GM18499 (cell line): ENCODE measurements around the gene NIPBL.

Experiments used
- ATAC-seq: cut with Tn5 transposase; IDR thresholded peaks from one replicate; pipeline ENCODE4 v1.9.1; 2021; ENCODE audit warnings: moderate number of reproducible peaks; ENCODE audit not compliant: insufficient read depth, unreplicated experiment

Gene NIPBL

DNA sequence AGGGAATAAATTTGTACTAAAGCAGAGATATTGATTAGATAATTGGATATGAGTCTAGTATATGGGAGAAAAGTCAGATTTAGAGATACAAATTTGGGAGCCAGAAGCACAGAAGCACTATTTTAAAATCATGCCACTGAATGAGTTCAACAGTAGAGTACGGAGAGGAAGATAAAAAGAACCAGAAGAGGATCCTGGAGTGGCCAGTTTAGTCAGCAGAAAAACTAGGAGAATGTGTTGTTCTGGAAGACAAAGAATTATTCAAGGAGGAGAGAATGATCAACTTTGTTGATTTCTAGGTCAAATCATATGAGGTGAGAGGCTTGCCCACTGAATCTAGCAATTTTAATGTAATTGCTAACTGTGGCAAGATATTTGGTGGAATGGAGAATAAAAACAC is 67.0 kb downstream of the NIPBL start:
- no peak for ATAC-seq

DNA sequence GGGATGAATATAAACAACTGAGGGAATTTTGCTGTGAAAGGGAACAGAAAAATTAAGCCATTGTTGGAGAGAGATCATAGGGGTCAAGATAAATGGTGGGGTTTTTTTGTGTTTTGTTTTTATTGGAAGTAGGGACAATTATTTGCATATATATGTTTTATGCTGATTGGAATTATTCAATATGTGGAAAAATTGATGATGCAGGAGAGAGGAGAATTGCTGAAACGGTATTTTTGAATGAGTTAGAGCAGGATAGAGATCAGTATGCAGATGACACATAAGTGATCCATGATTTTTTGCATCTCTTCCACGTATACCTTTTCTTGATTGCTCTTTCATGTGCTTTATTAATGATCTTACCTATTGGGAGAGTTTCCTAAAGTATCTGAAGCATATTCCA is 67.5 kb downstream of the NIPBL start:
- no peak for ATAC-seq

DNA sequence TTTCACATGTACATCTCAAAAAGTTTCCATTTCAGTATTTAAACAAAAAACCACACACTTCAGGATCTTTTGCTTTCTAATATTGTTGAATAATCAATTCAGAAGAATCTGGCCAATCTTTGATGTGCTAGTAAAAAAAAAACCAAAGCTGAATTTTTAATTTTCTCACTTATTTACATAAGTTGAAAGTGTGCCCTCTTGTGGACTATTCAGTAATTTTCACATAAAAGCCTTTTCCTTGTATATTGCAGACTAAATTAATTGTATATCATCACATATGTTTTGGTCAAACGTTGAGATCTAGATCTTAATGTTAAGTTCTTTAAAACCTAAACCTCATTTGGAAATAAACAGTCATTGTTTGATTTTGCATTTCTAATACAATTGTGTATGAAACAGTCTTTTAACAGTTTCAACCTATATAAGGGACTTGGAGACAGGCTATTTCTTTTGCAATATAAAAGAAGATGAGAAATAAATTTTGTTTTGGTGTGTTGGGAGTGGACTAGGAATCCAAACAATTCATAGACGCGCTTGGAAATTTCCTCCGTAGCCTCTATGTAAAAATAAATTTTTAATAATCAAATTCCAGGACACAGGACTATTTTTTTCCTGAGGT is 68.1 kb downstream of the NIPBL start:
- ATAC-seq: no peak

DNA sequence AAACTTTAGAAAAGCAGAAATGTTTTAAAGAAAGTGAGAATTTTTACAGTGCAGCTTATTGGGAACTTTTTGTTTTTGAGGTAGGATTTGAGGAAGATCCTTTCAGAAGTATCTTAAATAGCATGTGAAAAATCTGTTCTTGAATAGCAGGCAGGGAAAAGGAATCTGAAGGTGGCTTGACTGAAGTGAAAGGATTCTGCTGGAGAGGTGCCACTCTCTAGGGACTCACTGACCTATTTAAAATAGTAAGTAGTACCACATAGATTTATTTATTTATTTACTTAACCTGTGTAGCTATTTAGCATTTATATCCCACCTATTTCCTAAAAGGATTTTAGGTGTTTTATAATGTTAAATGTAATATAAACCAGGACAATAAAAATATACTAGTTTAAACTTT is 69.1 kb downstream of the NIPBL start:
- ATAC-seq: no peak

DNA sequence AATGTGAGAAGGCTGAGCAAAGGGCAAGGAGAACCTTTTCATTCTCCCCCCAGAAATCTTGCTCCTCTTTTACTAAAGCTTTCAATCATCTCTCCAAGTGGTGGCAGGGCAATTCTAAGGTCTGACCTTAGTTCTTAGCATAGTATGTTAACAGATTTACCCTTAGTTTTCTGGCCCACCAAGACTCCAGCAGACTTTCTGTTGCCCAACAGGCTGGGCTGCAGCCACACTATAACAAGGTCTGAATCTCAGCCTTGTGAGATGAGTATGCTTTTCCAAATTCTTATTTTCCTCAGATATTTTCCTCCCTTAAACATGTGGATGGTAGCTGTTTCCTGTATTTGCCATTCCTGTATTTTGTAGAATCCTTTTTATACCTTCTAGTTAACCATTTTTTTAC is 69.5 kb downstream of the NIPBL start:
- ATAC-seq: no peak

DNA sequence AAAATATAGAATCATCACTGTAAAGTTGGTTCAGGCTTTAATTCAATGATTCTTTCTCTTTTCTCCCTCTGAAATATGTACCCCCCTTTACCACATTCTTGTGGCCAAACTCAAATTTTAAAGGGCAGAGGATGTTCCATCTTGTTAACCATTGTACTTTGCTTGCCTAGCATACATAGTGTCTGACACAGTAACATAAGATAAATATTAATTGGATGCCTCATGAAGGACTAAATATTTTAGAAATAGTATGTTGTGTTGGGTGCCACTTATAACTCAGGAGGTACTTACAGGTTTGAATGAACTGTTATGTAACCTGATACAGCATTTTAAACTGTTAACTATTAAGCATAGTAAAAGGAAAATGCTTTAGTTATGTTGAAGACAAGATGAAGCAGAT is 71.5 kb downstream of the NIPBL start:
- ATAC-seq: no peak

DNA sequence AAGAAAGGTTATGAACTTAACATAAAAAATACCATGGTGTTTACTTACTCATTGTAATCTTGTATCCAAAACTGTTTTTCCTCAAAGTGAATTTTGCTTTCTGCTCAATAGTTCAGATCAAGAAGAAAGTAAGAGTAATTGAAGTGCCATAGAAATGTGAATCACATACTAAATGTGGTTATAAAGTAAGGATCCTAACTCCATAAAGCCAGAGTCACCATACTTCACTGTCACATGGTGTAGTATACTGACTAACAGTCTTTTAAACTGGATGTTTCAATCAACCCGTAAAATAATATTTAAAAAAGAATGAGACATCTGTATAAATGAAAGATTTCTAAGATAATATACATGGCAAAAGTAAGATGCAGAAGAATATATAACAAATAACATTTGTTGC is 72.1 kb downstream of the NIPBL start:
- no peak for ATAC-seq

DNA sequence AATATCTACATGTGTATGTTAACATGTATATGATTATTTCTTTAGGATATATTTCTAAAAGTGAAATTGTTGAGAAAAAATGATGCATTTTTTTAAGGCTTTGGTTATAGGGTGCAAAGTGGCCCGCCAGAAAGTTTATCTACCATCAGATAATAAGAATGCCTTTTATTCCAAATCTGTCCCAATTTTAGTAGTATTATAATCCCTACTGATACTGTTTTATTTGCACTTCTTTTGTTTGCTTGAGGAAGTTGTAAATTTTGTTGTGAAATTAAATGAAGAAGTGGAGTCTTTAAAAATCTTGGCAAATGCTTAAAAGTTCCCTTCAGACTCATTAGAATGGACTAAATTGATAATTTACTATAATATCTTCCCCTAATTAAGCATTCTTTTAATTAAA is 73.0 kb downstream of the NIPBL start:
- no peak for ATAC-seq

DNA sequence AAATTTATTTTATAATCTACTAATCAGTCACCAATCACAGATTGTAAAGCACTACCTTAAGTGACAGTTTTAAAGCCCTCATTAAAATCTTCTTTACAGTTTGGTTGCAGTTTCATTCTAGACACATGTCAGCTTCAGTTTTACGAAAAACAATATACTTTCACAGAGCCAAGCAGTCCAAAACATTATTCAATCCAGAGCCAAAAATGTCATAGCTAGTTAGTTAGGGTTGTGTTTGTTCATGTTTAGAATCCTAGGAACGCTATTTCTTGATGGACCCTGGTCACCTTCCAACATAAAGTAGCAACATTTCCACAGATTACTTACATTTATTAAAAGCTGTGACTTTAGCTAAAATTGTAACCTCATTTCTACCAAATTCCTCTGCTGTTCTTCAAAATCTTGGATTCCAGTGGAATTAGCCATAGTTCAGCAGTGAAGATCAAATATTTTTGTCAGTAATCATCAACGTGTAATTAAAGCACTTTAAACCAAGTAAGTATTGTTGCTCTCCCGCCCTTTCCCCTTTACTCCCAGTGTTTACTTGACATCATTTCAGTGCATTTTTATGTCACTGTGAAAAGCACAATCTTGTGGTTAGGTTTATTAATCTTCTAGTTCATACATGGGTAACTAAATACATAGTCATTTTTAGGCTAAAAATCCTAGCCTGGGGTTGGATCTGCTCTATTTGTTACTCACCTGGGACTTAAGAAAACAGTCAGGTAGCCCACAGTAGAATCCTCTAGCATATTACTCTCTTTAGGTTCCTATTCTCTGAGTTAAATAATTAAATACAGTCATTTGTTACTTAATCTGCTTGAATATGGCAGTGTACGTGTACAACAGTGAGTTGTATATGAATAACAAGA is 74.3 kb downstream of the NIPBL start:
- no peak for ATAC-seq

DNA sequence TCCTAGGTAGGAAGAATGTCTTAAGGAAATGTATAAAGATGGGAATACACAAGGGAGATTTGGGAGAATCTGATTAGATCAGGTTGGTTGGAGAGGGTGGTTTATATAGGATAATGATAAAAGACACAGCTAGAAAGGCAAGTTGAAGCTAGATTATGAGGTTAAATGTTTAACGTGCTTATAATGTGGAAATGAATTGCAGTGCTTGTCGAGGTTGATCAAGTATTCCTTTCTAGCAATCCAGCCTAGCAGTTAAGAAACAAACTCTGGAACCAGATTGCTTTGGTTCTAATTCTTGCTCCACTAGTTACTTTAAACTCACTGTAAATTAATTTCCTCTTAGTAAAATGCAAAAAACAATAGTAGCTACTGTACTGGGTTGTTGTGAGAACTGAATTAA is 76.5 kb downstream of the NIPBL start:
- no peak for ATAC-seq

DNA sequence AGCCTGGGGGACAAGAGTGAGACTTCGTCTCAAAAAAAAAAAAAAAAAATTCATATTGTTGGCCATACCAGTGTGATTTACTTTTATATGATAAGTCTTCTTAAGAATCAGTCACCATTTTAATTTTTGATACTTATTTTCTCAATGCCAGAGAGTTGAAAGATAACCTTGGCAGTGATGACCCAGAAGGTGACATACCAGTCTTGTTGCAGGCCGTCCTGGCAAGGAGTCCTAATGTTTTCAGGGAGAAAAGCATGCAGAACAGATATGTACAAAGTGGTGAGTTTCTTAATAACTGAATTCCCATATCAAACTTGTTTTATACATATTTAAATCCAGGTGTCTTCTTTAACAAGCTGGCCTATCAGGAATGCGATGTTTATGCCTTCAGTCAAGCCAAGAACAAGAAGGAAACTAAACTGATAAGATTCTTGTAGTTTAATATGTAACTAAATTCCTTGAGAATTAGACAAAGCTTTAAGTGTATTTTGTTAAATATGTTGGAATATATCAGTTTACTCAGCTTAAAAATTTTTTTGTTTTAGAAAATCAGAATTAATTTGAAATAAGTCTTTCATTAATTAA is 81.5 kb downstream of the NIPBL start:
- ATAC-seq: no peak

DNA sequence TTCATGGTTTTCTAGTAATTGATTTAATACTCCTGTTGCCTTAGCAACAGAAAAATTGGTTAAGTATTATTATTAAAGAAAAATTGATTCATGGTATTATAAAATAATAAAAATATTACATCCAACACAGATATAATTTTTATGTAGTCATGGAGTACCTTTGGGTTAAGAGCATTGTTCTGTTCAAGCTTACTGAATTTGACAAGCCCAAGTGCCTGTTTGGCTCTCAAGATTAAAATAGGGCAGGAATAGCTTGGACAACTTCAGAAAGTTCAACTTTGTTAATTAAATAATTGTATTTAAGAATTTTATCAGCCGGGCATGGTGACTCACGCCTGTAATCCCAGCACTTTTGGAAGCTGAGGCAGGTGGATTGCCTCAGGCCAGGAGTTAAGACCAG is 82.0 kb downstream of the NIPBL start:
- ATAC-seq: no peak

DNA sequence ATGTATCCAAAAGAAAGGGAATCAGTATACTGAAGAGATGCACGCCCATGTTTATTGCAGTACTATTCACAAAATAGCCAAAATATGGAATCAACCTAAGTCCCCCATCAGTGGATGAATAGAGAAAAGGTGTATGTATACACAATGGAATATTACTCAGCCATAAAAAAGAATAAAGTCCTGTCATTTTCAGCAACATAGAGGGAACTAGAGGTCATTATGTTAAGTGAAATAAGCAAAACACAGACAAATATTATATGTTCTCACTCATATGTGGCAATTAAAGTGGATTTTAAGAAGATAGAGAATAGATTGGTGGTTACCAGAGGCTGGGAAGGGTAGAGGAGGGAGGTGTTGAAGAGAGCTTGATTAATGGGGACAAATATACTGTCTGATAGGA is 88.6 kb downstream of the NIPBL start:
- no peak for ATAC-seq

DNA sequence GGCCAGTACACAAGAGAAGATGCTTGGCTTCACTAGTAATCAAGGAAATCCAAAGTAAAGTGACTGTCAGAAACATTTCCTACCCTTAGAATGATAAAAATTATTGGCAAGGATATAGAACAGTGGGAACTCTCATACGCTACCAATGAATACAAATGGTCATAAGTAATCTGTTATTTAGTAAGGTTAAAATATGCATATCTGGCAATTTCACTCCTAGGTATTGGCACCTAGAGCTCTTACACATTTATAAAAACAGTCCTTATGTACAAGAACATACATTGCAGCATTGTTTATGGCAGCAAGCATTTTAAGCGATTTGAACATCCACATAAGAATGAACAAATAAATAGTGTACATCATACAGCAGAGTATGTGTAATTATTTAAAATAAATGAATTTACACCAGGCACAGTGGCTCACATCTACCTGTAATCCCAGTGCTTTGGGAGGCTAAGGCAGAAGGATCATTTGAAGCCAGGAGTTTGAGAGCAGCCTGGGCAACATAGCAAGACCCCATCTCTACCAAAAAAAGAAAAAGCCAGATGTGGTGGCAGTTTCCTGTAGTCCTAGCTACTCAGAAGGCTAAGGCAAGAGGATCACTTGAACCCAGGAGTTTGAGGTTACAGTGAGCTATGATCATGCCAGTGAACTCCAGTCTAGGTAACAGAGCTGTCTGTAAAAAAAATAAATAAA is 93.3 kb downstream of the NIPBL start:
- no peak for ATAC-seq

DNA sequence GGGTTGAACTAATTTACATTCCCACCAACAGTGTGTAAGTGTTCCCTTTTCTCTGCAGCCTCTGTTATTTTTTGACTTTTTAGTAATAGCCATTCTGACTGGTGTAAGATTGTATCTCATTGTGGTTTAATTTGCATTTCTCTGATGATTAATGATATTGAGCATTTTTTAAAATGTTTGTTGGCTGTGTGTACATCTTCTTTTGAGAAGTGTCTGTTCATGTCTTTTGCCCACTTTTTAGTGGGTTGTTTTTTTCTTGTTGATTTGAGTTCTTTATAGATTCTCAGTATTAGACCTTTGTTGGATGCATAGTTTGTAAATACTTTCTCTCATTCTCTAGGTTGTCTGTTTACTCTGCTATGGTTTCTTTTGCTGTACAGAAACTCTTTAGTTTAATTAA is 101.6 kb downstream of the NIPBL start:
- ATAC-seq: no peak

DNA sequence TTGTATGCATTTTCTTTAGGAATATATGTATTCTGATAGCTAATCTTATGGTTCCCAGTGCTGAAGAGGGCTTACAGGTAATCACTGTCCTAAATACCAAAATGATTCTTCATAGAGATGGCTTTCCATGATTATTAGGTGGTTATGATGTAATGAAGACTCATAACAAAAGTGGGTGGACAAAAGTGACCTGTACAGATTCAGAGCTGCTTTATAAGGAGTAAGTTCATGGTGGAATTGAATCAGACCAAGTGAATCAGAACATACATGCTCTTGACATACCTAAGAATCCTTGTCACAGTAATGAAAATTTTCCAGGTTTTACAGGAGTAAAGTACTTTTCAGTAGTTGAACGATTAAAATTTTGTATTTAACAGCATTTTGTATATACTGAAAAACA is 105.6 kb downstream of the NIPBL start:
- ATAC-seq: no peak

DNA sequence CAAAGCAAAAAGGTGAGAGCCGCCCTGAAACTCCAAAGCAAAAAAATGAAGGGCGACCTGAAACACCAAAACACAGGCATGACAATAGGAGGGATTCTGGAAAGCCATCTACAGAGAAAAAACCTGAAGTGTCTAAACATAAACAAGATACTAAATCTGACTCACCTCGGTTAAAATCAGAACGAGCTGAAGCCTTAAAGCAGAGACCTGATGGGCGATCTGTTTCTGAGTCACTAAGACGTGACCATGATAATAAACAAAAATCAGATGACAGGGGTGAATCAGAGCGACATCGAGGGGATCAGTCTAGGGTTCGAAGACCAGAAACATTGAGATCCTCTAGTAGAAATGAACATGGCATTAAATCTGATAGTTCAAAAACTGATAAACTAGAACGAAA is 108.8 kb downstream of the NIPBL start:
- ATAC-seq: no peak

DNA sequence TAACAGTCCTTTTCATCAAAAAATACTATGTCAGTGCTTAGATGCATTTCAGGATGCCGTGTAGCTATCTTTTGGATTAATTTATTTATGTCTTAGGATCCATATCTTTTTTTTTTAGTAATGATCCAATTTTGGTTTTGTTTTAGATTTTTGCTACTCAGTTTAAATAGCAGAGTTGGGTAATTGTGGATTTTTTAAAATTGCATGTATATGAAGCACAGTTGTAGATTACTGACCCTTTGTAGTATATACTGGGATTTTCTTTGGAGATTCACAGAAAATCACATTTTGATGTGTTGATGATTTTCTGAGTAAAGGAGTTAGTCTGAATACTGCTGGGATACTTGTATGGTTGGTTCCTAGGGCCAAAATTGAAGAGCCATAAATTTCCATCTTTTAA is 111.8 kb downstream of the NIPBL start:
- ATAC-seq: no peak

DNA sequence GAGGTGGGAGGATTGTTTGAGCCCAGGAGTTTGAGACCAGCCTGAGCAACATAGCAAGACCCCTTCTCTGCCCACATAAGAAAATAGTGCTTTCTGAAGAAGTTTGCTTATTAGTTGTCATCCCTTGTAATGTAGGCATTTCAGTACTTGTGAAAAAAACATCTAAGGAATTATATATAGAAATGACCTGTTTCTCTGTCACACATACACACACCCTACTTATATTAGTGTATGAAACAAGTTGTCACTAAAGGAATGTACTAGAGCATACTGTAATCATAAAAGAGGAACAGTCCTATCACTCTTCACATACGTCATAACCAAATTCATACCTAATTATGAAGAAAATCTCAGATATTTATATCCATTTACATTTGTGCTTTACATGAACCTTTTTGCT is 122.0 kb downstream of the NIPBL start:
- no peak for ATAC-seq

DNA sequence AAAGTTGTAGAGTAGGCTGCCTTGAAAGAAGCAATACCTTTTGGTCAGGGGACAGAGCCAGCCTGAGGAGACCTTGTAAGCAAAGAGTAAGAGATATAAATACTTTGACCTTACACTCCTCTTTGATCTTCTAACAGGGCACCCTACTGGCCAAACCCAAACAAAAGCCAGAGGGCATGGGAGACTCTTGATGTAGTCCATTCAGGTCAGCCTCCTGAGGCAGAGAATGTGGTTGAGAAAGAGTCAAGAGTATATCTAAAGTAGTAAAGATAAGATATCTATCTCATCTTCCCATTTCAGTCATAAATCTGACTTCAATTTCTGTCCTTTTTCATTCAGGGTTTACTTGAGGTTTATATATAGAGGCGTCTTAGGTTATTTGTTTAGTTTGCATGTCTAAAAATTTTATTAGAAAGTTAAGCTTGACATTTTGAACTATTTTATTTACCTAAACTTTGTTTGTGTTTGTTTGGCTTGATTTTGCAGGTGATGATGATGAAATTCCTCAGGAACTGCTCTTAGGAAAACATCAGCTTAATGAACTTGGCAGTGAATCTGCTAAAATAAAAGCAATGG is 125.7 kb downstream of the NIPBL start:
- ATAC-seq: no peak

DNA sequence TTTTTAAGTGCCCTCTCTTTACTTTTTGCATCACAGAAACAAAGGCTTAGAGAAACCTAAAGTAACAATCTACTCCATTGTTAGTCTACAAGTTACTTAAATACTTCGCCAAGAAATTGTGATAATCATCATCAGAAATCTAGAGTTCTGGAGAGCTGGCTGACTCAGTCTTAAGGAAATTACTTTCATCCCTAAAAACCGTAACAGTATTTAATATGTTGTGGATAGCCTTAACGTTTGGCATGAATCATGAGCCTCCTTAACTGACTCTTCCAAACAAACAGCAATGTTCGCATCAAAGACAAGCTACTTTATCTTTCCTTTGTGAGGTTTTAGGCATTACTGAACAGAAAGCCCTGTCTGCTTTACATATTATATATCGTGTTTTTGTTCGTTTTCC is 128.7 kb downstream of the NIPBL start:
- ATAC-seq: no peak
